GM19328 (cell line): ENCODE data around the gene PRKCG.
"Not testable (repeated sequence)": the region's sequence is repeated elsewhere in the genome, so short reads cannot be mapped to it uniquely, and the experiment has no call there.

Experiments
- ATAC-seq: cut with Tn5 transposase; IDR thresholded peaks from one replicate; pipeline ENCODE4 v1.9.1; 2021; ENCODE audit warnings: mild to moderate bottlenecking, moderate library complexity; ENCODE audit not compliant: unreplicated experiment

The PRKCG gene

GRCh38 chr19:53936029-53936428 is 54.0 kb downstream of the PRKCG start:
- no peak for ATAC-seq

- no peak for ATAC-seq
These were observed 60.2 kb downstream of the PRKCG start for GRCh38 chr19:53942001-53942786.

GRCh38 chr19:53944416-53944815 is 62.4 kb downstream of the PRKCG start:
- ATAC-seq, result no peak

- no peak for ATAC-seq
These were observed 62.9 kb downstream of the PRKCG start for GRCh38 chr19:53944933-53945332.

- no peak for ATAC-seq
These were observed 63.4 kb downstream of the PRKCG start for GRCh38 chr19:53945441-53945840.

GRCh38 chr19:53945998-53946397 is 64.0 kb downstream of the PRKCG start:
- no peak for ATAC-seq

- ATAC-seq, result no peak
These were observed 65.6 kb downstream of the PRKCG start for GRCh38 chr19:53947624-53948023.

- ATAC-seq, result not testable (repeated sequence)
These were observed 66.6 kb downstream of the PRKCG start for GRCh38 chr19:53948611-53949010.

- no peak for ATAC-seq
These were observed 69.4 kb downstream of the PRKCG start for GRCh38 chr19:53951436-53951835.

- no peak for ATAC-seq
These were observed 70.0 kb downstream of the PRKCG start for GRCh38 chr19:53951947-53952346.

- no peak for ATAC-seq
These were observed 71.4 kb downstream of the PRKCG start for GRCh38 chr19:53953383-53953782.
